ACHN (cell line): Measurements from ENCODE around the gene KIAA1755.

ENCODE experiments used
- DNase-seq: peaks from one replicate; pipeline ENCODE4 v3.0.0-alpha.2; 2015
- in situ Hi-C: cut with HindIII; loops from 2 replicates; pipeline ENCODE4 v1.10.0; 2017; ENCODE audit warnings: low sequenced_read_pairs, low pct_ligation_motif_present, low pct_unique_long_range_greater_than_20kb

The KIAA1755 gene

DNA sequence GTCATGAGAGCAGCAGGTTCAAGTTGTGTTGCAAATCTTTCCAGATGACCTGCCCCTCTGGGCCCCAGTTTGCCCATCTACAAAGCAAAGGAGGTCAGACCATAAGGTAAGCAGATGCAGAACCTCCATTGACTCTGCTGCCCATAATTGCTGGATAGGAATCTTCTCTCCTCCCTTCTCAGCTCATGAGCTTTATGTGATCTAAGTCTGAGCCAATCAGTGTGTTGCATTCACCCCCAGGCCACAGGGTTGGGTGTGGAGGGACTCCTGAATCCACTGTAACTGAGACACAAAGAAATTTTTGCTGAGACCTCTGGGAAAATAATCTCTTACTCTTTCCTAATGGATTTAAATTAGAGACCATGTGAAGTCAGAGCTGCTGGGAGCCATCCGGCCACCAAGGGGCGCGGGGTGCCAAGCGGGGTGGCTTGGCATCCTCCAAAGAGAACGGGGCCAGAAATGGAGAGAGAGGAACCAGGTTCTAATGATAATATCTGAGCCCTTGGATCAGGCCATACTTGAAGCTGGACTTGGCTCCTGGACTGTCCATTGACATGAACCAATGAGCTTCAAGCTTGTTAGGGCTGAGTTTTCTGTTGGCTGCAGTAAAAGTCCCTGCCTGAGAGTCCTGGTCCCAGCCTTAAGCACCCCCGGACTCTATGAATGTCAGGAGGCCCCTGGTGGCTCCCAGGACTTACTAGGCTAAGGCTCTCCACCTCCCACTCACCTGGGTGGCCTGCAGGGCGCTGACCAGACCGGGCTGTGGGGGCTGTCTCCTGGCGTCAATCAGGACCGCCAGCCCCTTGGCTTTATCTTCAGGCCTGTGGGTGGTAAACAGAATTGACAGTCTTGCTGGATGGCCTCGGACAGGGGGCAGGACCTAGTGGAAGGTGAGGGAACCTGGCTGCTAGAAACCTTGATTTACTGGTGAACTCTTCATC lies 32.8 kb downstream of the KIAA1755 start:
- DNase-seq = no peak
- in situ Hi-C loops = no loop called here

DNA sequence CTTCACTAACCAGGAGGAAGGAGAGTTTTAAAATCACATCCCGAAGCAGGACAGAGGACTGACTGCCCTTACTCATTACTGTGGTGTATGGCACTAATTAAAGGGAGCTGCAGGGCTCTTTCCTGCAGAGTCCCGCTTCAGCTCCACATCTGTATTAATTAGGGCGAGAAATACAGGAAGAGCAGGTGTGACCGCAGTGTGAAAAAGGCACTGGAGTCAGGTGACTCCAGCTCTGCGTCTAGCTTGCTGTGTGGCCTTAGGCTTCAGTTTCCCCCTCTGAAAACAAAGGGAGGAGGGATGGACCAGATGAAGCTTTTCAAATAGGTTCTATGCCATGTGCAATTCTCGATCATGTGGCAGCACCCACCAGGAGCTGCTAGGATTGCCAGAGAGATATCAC lies 34.0 kb downstream of the KIAA1755 start:
- in situ Hi-C loops = no loop called here
- no peak for DNase-seq

DNA sequence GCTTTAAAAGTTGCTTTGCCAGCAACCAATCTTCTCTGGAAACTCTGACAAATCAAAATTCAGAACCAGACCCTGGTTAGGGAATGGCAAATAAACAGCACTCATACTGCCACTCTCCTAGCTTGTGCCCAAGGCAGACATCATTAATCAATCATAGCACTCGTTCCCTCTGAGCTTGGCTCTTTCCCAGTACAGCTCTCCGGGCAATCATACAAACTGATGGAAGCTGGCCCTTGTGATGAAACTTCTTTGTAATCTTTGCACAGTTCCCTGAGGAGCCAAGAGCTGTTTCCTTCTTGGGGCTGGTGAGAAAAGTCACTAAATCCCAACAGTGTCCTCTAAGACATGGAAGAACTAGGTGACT lies 34.7 kb downstream of the KIAA1755 start:
- in situ Hi-C loops = no loop called here
- DNase-seq = no peak

DNA sequence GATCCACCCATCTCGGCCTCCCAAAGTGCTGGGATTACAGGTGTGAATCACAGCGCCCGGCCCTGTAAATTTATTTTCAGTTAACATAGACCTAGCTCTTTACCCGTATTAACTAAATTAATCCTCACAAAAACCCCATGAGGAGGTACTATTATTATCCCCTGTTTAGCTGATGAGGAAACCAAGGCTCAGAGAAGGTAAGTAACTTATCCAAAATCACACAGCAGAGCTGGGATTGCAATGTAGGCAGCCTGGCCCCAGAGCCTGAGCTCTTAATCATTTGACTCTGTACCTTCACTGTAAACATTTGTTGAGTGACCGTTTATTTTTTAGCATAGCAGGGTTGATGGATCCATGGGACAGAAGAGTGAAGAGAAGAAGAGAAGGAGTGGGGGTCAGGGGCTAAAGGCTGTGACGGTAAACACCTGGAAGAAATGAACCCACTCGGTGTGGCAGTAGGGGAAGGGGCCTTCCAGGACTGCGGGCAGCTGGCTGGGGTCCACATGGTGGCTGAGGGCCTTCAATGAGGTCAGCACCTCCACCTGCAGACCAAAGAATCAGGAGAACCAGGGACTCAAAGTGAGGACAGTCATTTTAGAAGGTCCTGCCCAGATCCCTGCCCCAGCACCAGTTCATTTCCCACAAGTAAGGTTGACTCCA lies 35.2 kb downstream of the KIAA1755 start:
- in situ Hi-C loops = no loop called here
- DNase-seq = no peak

DNA sequence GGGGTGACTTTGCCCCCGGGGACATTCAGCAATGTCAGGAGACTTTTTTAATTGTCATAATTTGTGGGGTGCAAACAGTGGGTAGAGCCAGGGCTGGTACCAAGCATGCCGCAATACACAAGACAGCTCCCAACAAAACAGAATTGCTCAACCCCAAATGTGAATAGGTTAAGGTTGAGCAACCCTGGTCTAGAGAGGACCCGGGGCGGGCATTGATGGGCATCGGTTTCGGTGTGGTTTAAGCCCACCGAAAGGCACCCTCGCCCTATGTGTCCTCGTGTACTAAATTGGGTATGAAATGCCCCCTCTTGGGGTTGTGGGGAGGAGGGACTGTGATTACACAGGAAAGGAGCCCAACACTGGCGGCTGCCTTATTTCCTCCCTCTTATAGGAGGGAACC lies 36.0 kb downstream of the KIAA1755 start:
- in situ Hi-C loops = no loop called here
- DNase-seq = no peak

DNA sequence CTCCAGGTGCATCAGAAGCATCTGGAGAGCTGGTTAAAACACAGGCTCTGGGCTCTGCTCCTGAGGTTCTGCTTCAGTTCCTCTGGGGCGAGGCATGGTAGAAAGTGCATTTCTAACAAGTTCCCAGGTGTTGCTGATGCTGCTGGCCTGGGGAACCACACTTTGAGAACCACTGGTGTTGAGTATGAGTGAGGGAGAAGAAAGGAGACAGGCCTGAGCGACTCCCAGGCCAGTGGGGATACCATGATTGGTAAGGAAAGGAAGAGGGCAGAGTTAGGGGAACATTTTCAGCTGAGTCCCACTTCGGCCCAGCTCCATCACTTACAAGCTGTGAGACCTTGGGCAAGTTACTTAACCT lies 36.8 kb downstream of the KIAA1755 start:
- in situ Hi-C loops = no loop called here
- no peak for DNase-seq

DNA sequence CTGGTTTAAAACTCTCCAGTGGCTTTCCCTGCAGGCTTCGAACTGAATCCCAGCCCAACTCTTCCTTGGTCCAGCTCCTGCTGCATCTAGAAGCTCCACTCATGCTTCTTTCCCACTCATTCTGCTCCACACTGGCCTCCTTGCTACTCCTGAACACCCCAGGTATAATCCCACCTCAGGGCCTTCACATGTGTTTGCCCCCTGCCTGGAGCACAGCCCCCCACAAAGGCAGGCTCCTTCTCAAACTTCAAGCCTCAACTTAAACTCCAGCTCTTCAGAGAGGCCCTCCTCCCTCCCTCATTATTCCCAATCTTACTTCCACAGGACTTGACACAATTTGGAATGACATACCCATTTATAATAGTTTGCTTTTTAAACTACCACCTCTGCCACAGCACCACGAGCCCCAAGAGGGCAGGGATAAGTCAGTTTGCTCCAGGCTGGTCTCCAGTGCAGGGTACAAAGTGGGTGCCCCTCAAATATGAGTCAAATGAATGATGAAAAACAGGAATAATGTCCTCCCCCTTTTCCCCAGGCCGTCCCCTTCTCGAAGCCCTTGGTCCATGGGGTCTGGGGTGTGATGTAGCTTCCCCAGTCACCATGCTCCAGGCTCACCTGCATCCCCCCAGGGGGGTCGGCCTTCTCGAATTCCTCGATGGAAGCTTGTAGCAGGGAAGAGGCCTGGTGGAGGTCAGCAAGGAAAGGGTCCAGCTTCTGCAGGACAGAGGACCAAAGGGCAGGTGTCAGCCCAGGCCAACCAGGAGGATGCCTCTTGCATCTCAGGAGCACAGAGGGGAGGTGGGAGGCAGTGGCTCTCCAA lies 37.4 kb downstream of the KIAA1755 start:
- no peak for DNase-seq
- in situ Hi-C loops = no loop called here

DNA sequence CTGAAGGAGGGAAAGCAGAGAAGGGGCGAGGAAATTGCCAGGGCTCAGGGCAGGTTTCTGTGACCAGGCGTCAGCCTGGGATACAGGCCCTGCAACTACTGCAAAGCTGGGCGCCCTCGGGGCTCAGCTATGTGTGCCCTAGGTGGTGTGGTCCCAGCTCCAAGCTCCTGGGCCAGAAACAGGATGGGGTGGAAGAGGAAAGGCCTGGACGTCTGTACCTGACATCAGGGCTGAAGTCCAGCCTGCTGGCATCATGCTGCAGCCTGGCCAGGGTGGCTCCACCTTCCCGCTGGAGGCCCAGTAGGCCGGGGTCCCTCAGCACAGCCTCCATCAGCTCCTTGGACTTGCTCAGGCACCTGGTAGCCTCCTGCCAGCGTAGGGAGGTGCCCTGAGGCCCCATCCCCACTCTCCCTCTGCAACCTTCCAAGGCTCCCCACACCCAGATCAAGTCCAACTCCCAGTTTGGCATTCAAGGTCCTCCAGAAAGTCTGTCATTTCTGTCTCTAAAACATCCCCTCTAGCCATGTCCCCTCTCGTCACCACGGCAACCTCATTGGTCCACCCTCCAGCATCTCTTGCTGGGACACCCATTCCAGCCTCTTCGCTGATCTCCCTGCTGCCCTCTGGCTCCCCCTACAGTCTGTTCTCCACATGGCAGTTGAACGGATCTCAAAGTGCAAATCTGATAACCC lies 38.2 kb downstream of the KIAA1755 start:
- in situ Hi-C loops = no loop called here
- DNase-seq = peak; percentile 53

DNA sequence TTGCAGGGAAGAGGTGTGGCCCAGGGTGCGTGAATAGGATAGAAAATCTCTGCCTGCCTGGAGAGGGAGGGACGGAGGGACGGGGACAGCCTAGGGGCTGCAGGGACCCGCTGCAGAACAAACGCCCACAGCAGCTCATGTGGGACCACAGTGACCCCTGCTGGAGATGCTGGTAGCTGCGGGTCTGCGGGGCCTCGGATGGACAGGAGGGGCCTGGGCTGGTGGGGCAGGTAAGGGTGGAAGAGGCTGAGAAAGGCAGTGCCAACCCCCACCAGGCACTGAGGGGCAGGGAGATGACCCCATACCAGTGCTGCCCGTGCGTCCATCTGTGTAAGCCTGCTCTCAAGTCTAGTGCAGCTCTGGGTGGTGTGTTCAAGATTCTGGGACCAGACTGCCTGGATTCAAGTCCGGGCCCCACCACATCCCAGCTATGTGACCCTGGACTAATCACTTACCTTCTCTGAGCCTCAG lies 39.4 kb downstream of the KIAA1755 start:
- in situ Hi-C loops = no loop called here
- peak; percentile 71 for DNase-seq

DNA sequence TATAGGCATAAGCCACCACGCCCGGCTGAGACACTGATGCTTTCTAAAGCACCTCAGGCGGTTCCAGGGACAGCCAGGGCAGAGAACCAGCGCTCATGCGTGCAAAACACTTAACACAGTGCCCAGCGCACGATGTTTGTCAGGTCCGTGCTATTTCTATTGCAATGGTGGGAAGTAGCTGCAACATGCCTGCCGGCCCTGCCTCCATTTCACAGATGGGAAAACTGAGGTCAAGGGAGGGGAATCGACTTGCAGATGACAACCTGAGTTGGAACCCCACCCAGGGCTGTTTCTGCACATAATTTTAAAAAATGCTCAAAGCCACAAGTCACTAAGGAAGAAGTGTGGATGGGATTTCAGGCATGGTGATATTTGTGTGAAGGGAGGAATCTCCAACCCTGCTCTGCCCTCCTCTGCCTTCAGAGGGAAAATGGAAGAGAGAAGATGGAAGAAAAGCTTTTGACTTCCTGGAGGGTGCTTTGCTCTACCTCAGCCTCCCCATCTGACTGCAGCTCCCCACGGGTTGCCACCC lies 39.9 kb downstream of the KIAA1755 start:
- in situ Hi-C loops = no loop called here

DNA sequence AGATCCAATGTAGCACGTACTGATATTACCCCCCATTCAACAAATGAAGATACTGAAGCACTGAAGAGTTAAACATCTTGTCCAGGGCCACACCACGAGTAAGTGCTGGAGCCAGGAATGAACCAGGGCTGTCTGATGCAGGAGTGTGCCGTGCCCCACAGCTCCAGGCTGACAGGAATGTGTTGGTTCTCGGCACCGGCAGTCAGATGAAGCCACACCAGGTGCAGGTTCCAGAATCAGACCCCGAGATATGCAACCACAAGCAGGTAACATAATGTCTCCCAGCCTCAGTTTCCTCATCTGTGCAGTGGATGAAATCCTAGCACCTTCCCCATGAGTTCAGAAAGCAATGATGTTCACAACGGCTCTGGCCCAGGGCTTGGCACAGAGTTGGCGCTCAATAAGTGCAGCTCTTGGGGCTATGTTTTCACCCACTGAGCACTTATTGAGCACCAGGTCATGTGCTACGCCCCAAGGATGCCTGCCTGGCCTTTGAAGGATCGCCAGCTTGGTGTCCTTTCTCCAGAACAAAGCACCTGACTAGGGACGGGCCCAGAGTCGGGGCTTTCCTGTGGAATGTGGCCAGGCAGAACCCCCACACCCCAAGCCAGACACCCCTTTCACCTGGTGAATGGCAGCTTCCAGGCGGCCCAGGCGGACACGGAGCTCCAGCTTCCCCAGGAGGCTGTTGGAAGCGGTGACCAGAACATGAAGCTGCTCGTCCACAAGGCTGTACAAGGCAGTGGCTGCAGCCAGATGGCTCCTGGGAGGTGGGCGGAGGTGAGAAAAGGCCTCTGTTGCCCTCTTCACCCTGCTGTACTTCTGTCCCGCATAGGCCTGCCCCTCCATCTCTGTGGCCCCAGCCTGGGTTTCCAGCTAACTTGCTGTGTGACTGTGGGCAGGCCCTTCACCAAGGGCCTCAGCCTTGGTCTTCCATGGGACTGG lies 41.3 kb downstream of the KIAA1755 start:
- no peak for DNase-seq
- in situ Hi-C loops = no loop called here

More for the DNA sequence above, 39.9 kb downstream of the KIAA1755 start:
- no peak for DNase-seq

DNA sequence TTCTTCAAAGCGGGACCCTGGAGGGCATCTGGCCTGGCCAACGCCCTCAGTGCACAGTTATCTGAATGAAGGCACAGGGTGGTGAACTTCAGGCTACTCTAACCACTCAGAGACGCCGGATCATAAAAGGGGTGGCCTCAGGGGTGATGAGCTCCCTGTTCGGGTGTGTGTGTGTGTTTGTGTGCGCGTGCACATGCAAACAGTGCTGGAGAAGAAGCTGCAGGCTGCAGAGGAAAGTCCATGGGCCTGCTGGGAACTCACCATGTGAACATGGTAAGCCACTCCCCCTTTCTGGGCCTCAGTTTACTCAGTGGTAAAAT lies 42.0 kb downstream of the KIAA1755 start:
- in situ Hi-C loops = no loop called here
- DNase-seq = no peak

DNA sequence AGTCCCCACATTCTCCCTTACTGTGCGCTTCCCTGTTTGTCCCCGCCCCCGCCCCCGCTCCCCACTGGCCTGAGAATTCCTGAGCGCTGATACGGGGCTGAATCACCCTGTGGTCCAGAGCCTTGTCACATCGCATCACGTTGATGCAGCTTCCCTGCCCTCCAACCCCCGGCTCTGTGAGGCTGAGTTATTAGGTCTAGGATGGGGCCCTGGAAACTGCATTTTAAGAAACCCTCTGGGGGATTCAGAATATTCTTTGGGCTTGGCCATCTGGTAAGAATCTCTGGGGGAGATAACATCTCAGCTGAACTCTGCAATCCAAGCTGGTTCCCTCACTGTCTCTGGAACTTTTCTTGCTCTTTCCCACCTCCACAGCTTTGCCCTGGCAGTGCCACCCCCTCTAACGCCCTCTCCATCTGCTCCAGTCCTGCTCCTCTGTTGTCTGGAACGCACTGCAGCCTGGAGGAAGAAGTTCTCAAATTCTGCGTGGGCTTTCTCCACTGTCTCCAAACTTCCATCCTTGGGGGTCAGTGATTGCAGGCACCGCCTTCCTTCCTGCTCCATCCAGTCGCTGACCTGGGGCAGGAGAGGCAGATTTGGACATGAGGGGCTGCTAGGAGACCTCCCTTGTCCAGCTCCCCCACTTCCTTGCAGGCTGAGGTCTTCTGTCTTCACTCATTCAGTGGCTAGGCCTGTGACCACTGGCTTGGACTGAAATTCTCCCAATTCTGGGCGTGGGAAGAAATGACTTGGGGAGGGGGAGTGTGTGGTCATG lies 42.6 kb downstream of the KIAA1755 start:
- DNase-seq = peak; percentile 80
- in situ Hi-C loops = no loop called here

DNA sequence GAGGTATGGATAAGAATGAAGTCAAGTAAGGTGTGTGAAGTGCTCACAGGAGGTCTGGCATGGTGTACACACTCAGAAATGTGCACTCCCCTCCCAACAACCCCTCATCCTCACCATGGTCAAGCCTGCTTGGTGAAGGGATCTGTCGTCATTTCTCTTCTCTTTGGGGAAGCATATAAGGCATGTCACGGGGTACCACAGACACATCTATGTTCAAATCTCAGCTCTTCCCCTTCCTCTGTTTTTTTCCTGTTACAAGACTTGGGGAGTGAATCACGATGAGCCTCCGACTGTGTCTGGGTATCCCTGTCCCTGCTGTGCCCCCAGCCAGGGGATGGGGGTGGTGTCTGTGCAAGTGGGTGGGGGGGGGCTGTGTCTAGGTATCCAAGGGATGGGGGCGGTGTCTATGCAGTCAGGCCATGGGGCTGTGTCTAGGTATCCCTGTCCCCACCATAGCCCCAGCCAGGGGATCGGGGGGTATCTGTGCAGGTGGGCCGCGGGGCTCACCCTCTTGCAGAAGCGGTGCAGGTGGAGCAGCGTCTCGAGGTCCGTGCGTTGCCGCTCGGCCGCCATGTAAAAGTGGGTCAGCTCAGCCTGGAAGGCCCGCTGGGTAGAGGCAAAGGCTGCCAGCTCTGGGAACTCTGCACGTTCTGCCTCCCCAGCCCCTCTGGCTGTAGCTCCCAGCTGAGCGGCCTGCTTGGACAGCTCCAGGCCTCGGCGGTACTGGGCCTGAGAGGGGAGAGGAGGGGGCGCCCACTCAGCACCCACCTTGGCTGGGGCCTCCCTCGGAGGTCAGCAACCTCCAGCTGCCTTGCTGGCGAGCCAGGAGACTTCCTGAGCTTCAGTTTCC lies 43.6 kb downstream of the KIAA1755 start:
- in situ Hi-C loops = no loop called here
- no peak for DNase-seq

DNA sequence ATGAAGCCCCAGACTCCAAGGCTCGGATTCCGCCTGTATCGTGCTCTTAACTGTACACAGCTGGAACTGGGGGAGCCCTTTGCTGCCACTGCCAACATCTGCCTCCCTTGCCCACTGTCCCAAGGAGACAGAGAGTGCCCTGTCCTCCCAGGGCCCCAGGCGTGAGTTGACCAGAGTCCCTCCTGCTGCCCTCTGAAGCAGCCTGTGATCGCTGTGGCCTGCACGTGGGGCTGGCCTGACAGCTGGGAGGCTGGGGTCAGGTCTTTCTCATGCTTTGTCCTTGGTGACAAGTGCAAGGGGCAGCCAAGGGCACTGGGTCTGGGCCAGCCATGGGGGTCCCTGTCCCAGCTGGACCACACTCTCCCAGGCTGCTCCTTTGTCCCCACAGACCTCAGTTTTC lies 44.3 kb downstream of the KIAA1755 start:
- DNase-seq = no peak
- in situ Hi-C loops = no loop called here
